ENCODE results near the gene MS4A13. TPM values are rescaled to one million over a fixed set of nuclear protein-coding genes. Genes with fewer than 3 reads are reported as not detected.

The MS4A13 gene
- total and polyA plus RNA-seq, 2 experiments from 2014 or later: not detected

DNA sequence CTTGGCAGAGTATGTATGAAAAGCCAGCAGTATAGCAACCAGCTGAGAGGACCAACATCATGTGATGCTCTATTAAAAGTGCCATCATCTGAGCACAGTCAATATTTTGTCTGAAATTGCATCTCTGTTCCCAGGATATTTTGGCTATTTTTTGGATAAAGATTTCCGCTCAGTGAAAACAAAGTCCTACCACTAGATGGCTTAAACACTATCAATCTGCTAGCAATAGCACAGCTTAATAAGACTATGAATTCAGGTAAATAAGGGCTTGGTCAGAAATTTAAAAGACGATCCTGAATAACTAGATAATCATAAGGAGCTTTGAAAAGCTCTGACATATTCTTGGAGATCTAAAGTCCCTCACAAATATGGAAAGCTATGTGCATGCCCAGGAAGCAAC is 74.4 kb downstream of the MS4A13 start:
- 31 to 36% methylated on average over 2 of the region's 2 CpGs for WGBS, 2 experiments (ENCODE audit: low coverage in 1 of 2, low lambda C conversion rate in 2 of 2, missing lambda C conversion rate in 2 of 2)
- in situ Hi-C loops (cut with MboI): no loop called here

More for the DNA sequence above, 74.4 kb downstream of the MS4A13 start:
- H3K27me3 ChIP-seq (replicated peaks; ENCODE audit: insufficient read depth): no peaks in the 10 kb centered on the region
- no peak for DNase-seq
- no peak overlapping the region for H3K4me3 ChIP-seq
- TF ChIP-seq EZH2 (IDR thresholded peaks at IDR 0.05; ENCODE audit: insufficient read depth, poor library complexity, severe bottlenecking): no peak
- TF ChIP-seq EZH2phosphoT487 (IDR thresholded peaks at IDR 0.05; ENCODE audit: insufficient read depth, low read depth): no peak
- no peaks in the 10 kb centered on the region for H3K9me2 ChIP-seq (ENCODE audit: insufficient read depth)
- no peaks in the 10 kb centered on the region for H3K4me1 ChIP-seq (ENCODE audit: insufficient read depth)
- H3F3A ChIP-seq (ENCODE audit: insufficient read depth): no peaks in the 10 kb centered on the region
- no peak overlapping the region for H2AFZ ChIP-seq
- H3K36me3 ChIP-seq (ENCODE audit: low read depth): no peaks in the 10 kb centered on the region
- no peaks in the 10 kb centered on the region for H3K79me2 ChIP-seq (ENCODE audit: insufficient read depth)
- H3K9me3 ChIP-seq (ENCODE audit: low read depth): no peaks in the 10 kb centered on the region
- no peak overlapping the region for H3K27ac ChIP-seq
- H4K20me1 ChIP-seq (ENCODE audit: insufficient read depth): no peaks in the 10 kb centered on the region
- no peak overlapping the region for H3K9ac ChIP-seq
- H3K4me2 ChIP-seq (ENCODE audit: unreplicated experiment): no peak overlapping the region

Other genes with a start within 250 kb of the MS4A13 start
- gene MS4A4A, start 234.7 kb upstream of the MS4A13 start, total RNA-seq (2014; rRNA removed; shearing (Covaris generic)): not detected in 2 replicates
- gene MS4A4A, start 234.7 kb upstream of the MS4A13 start, polyA plus RNA-seq (2016; fragmentation: Nextera tagmentation; extraction: Ambion mirVana): not detected in 2 replicates
- gene MS4A6E, start 188.1 kb upstream of the MS4A13 start, total RNA-seq (2014; rRNA removed; shearing (Covaris generic)): not detected in 2 replicates
- not detected in 2 replicates for gene MS4A6E, start 188.1 kb upstream of the MS4A13 start, polyA plus RNA-seq (2016; fragmentation: Nextera tagmentation; extraction: Ambion mirVana)
- gene MS4A7, start 136.9 kb upstream of the MS4A13 start, total RNA-seq (2014; rRNA removed; shearing (Covaris generic)): not detected in 2 replicates
- gene MS4A7, start 136.9 kb upstream of the MS4A13 start, polyA plus RNA-seq (2016; fragmentation: Nextera tagmentation; extraction: Ambion mirVana): not detected in 2 replicates
- not detected in 2 replicates for gene MS4A14, start 118.9 kb upstream of the MS4A13 start, total RNA-seq (2014; rRNA removed; shearing (Covaris generic))
- not detected in 2 replicates for gene MS4A14, start 118.9 kb upstream of the MS4A13 start, polyA plus RNA-seq (2016; fragmentation: Nextera tagmentation; extraction: Ambion mirVana)
- gene MS4A5, start 85.8 kb upstream of the MS4A13 start, total RNA-seq (2014; rRNA removed; shearing (Covaris generic)): not detected in 2 replicates
- not detected in 2 replicates for gene MS4A5, start 85.8 kb upstream of the MS4A13 start, polyA plus RNA-seq (2016; fragmentation: Nextera tagmentation; extraction: Ambion mirVana)
- not detected in 2 replicates for gene MS4A1, start 59.5 kb upstream of the MS4A13 start, total RNA-seq (2014; rRNA removed; shearing (Covaris generic))
- gene MS4A1, start 59.5 kb upstream of the MS4A13 start, polyA plus RNA-seq (2016; fragmentation: Nextera tagmentation; extraction: Ambion mirVana): 0.13 and 0.20 TPM in 2 replicates
- gene MS4A12, start 22.6 kb upstream of the MS4A13 start, total RNA-seq (2014; rRNA removed; shearing (Covaris generic)): not detected in 2 replicates
- gene MS4A12, start 22.6 kb upstream of the MS4A13 start, polyA plus RNA-seq (2016; fragmentation: Nextera tagmentation; extraction: Ambion mirVana): not detected in 2 replicates
- gene MS4A8, start 184.2 kb downstream of the MS4A13 start, total RNA-seq (2014; rRNA removed; shearing (Covaris generic)): not detected in 2 replicates
- not detected in 2 replicates for gene MS4A8, start 184.2 kb downstream of the MS4A13 start, polyA plus RNA-seq (2016; fragmentation: Nextera tagmentation; extraction: Ambion mirVana)
- not detected in 2 replicates for gene MS4A18, start 209.3 kb downstream of the MS4A13 start, total RNA-seq (2014; rRNA removed; shearing (Covaris generic))
- not detected in 2 replicates for gene MS4A18, start 209.3 kb downstream of the MS4A13 start, polyA plus RNA-seq (2016; fragmentation: Nextera tagmentation; extraction: Ambion mirVana)
- gene MS4A15, start 241.5 kb downstream of the MS4A13 start, total RNA-seq (2014; rRNA removed; shearing (Covaris generic)): not detected in 2 replicates
- gene MS4A15, start 241.5 kb downstream of the MS4A13 start, polyA plus RNA-seq (2016; fragmentation: Nextera tagmentation; extraction: Ambion mirVana): not detected in 2 replicates

Data from GM23248 (cell line).